BLaER1 (cell line): ENCODE data around the gene BPTF.
"Not testable (repeated sequence)": the region's sequence is repeated elsewhere in the genome, so short reads cannot be mapped to it uniquely, and the experiment has no call there.

Source experiments
- H3K27ac ChIP-seq: shearing (Covaris generic); formaldehyde crosslinking; 2 replicates; pipeline ENCODE4 v1.8.1; 2022
- H3K27me3 ChIP-seq: shearing (Covaris generic); formaldehyde crosslinking; 2 replicates; pipeline ENCODE4 v1.8.1; 2022
- H3K36me3 ChIP-seq: shearing (Covaris generic); formaldehyde crosslinking; 2 replicates; pipeline ENCODE4 v1.8.1; 2022
- H3K4me1 ChIP-seq: shearing (Covaris generic); formaldehyde crosslinking; 2 replicates; pipeline ENCODE4 v1.8.1; 2022
- H3K4me2 ChIP-seq: shearing (Covaris generic); formaldehyde crosslinking; 2 replicates; pipeline ENCODE4 v1.8.1; 2022
- H3K4me3 ChIP-seq: shearing (Covaris generic); formaldehyde crosslinking; 2 replicates; pipeline ENCODE4 v1.8.1; 2022
- H3K9ac ChIP-seq: shearing (Covaris generic); formaldehyde crosslinking; 2 replicates; pipeline ENCODE4 v1.8.1; 2022
- H3K9me3 ChIP-seq: shearing (Covaris generic); formaldehyde crosslinking; 2 replicates; pipeline ENCODE4 v1.8.1; 2022
- H4K20me1 ChIP-seq: shearing (Covaris generic); formaldehyde crosslinking; 2 replicates; pipeline ENCODE4 v1.8.1; 2022
- Cebpa-rat ChIP-seq: shearing (Covaris generic); IDR thresholded peaks from 2 replicates; pipeline ENCODE4 v1.8.1; 2022

BPTF gene

GRCh38 chr17:67812380-67812779, 12.9 kb upstream of the BPTF start:
- not testable (repeated sequence) for H4K20me1 ChIP-seq, H3K36me3 ChIP-seq, H3K9me3 ChIP-seq, H3K27me3 ChIP-seq, H3K4me3 ChIP-seq
- TF ChIP-seq Cebpa-rat = peak; percentile 54
- H3K9ac ChIP-seq = peak overlapping the region; percentile 60; the same call in 1 of the 2 replicates
- peaks cover 60% of the 10 kb centered on the region for H3K4me1 ChIP-seq
- peak overlapping the region; percentile 58 for H3K4me2 ChIP-seq
- H3K27ac ChIP-seq = peak overlapping the region; percentile 72

- Histone ChIP-seq H3K9ac (peak overlapping the region; percentile 60; the same call in 1 of the 2 replicates), H3K4me2 (peak overlapping the region; percentile 58), H3K4me1 (peaks cover 74% of the 10 kb centered on the region), H3K27ac (peak overlapping the region; percentile 72), H4K20me1 (no peaks in the 10 kb centered on the region), H3K4me3 (no peak overlapping the region), H3K27me3 (no peaks in the 10 kb centered on the region), H3K9me3 (no peaks in the 10 kb centered on the region), H3K36me3 (no peaks in the 10 kb centered on the region)
- no peak for TF ChIP-seq Cebpa-rat
These were observed 11.5 kb upstream of the BPTF start for GRCh38 chr17:67813803-67814180.

- H3K9ac ChIP-seq = no peak overlapping the region; the same call in 1 of the 2 replicates
These were observed 6.9 kb upstream of the BPTF start for GRCh38 chr17:67818110-67819002.

GRCh38 chr17:67819722-67820121, 5.6 kb upstream of the BPTF start:
- H3K27me3 ChIP-seq = peaks cover 3% of the 10 kb centered on the region; the same call in 1 of the 2 replicates
- H3K9ac ChIP-seq = no peak overlapping the region
- peaks cover 66% of the 10 kb centered on the region for H3K4me1 ChIP-seq
- no peak overlapping the region for H3K4me2 ChIP-seq
- no peaks in the 10 kb centered on the region for H3K36me3 ChIP-seq
- no peak overlapping the region for H3K27ac ChIP-seq
- no peaks in the 10 kb centered on the region for H4K20me1 ChIP-seq
- no peaks in the 10 kb centered on the region for H3K9me3 ChIP-seq
- no peak overlapping the region for H3K4me3 ChIP-seq
- no peak for TF ChIP-seq Cebpa-rat

More at GRCh38 chr17:67818110-67819002, 6.9 kb upstream of the BPTF start:
- no peak overlapping the region for H3K4me3 ChIP-seq
- H3K4me1 ChIP-seq = peaks cover 66% of the 10 kb centered on the region
- no peaks in the 10 kb centered on the region for H3K27me3 ChIP-seq
- H4K20me1 ChIP-seq = no peaks in the 10 kb centered on the region
- peak overlapping the region; percentile 42 for H3K27ac ChIP-seq
- no peaks in the 10 kb centered on the region for H3K9me3 ChIP-seq
- H3K4me2 ChIP-seq = peak overlapping the region; percentile 62
- no peaks in the 10 kb centered on the region for H3K36me3 ChIP-seq
- no peak for TF ChIP-seq Cebpa-rat

- H3K27ac ChIP-seq = no peak overlapping the region
- no peak overlapping the region for H3K4me3 ChIP-seq
- H3K4me1 ChIP-seq = peaks cover 47% of the 10 kb centered on the region
- no peak overlapping the region for H3K9ac ChIP-seq
- H4K20me1 ChIP-seq = peaks cover 3% of the 10 kb centered on the region; the same call in 1 of the 2 replicates
- no peaks in the 10 kb centered on the region for H3K9me3 ChIP-seq
- peaks cover 3% of the 10 kb centered on the region; the same call in 1 of the 2 replicates for H3K27me3 ChIP-seq
- TF ChIP-seq Cebpa-rat = no peak
- H3K4me2 ChIP-seq = no peak overlapping the region
- no peaks in the 10 kb centered on the region for H3K36me3 ChIP-seq
These were observed 3.4 kb upstream of the BPTF start for GRCh38 chr17:67821871-67822367.

- H3K4me3 ChIP-seq = peak overlapping the region; percentile 80
- peaks cover 60% of the 10 kb centered on the region for H3K4me1 ChIP-seq
These were observed 611 bp downstream of the BPTF start for GRCh38 chr17:67825627-67826601.

GRCh38 chr17:67829331-67829730, 4.0 kb downstream of the BPTF start:
- H4K20me1 ChIP-seq = peaks cover 77% of the 10 kb centered on the region
- peak overlapping the region; percentile 80; the same call in 1 of the 2 replicates for H3K4me3 ChIP-seq
- H3K9me3 ChIP-seq = peaks cover 8% of the 10 kb centered on the region; the same call in 1 of the 2 replicates
- peak overlapping the region; percentile 90 for H3K4me2 ChIP-seq
- H3K27me3 ChIP-seq = no peaks in the 10 kb centered on the region
- no peak overlapping the region for H3K27ac ChIP-seq
- no peak for TF ChIP-seq Cebpa-rat
- peaks cover 35% of the 10 kb centered on the region for H3K36me3 ChIP-seq
- peaks cover 49% of the 10 kb centered on the region for H3K4me1 ChIP-seq
- H3K9ac ChIP-seq = no peak overlapping the region

More at GRCh38 chr17:67825627-67826601, 611 bp downstream of the BPTF start:
- not testable (repeated sequence) for H3K36me3 ChIP-seq, H3K9me3 ChIP-seq, H3K27me3 ChIP-seq
- peak overlapping the region; percentile 93 for H3K27ac ChIP-seq
- peak overlapping the region; percentile 91 for H3K9ac ChIP-seq
- H4K20me1 ChIP-seq = peaks cover 43% of the 10 kb centered on the region
- H3K4me2 ChIP-seq = peak overlapping the region; percentile 90

GRCh38 chr17:67830440-67830839, 5.1 kb downstream of the BPTF start:
- peaks cover 89% of the 10 kb centered on the region for H4K20me1 ChIP-seq
- H3K4me2 ChIP-seq = peak overlapping the region; percentile 90; the same call in 1 of the 2 replicates

GRCh38 chr17:67831268-67831667, 6.0 kb downstream of the BPTF start:
- Histone ChIP-seq H3K4me2 (peak overlapping the region; percentile 11; the same call in 1 of the 2 replicates), H3K27ac (no peak overlapping the region), H3K9me3 (peaks cover 8% of the 10 kb centered on the region; the same call in 1 of the 2 replicates), H3K4me3 (no peak overlapping the region), H3K9ac (no peak overlapping the region), H3K4me1 (peaks cover 57% of the 10 kb centered on the region), H3K27me3 (no peaks in the 10 kb centered on the region), H4K20me1 (peaks cover 97% of the 10 kb centered on the region), H3K36me3 (peaks cover 44% of the 10 kb centered on the region)
- TF ChIP-seq Cebpa-rat = no peak

More at GRCh38 chr17:67830440-67830839, 5.1 kb downstream of the BPTF start:
- H3K9ac ChIP-seq = no peak overlapping the region
- H3K4me3 ChIP-seq = no peak overlapping the region
- no peak for TF ChIP-seq Cebpa-rat
- H3K27me3 ChIP-seq = no peaks in the 10 kb centered on the region
- peaks cover 51% of the 10 kb centered on the region for H3K4me1 ChIP-seq
- no peak overlapping the region for H3K27ac ChIP-seq
- peaks cover 44% of the 10 kb centered on the region for H3K36me3 ChIP-seq
- peaks cover 8% of the 10 kb centered on the region; the same call in 1 of the 2 replicates for H3K9me3 ChIP-seq
